Erythroblast (primary cell): ENCODE measurements around the gene EYS.
"Not testable (repeated sequence)": the region's sequence is repeated elsewhere in the genome, so short reads cannot be mapped to it uniquely, and the experiment has no call there.

Experiments
- GATA1 ChIP-seq: IDR thresholded peaks from 2 replicates; pipeline ENCODE4 v1.6.1; 2011; ENCODE audit warnings: low read depth, mild to moderate bottlenecking, control low read depth, low read length, moderate library complexity
- POLR2A ChIP-seq: IDR thresholded peaks from 2 replicates; pipeline ENCODE4 v1.6.1; 2011; ENCODE audit warnings: mild to moderate bottlenecking, low read length

DNA sequence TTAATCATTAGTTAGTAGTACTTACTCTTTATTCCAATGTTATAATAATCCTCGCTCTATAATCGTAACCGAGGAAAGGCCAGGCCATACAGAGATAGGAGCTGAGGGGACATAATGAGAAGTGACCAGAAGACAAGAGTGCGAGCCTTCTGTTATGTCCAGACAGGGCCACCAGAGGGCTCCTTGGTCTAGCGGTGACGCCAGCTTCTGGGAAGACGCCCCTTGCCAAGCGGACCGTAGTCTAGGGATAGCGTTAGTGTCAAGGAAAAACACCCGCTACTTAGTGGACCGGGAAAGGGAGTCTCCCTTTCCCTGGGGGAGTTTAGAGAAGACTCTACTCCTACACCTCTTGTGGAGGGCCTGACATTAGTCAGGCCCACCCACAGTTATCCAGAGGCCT, 1237.6 kb downstream of the EYS start:
- TF ChIP-seq POLR2A, GATA1: not testable (repeated sequence)
